IPS-20b (cell line): ENCODE measurements around the gene TAF10.

ENCODE experiments used
- H3K27ac ChIP-seq: one replicate; pipeline ENCODE4 v1.5.1; 2013; ENCODE audit warnings: low read length
- H3K27me3 ChIP-seq: 2 replicates; pipeline ENCODE4 v1.6.1; 2013; ENCODE audit warnings: mild to moderate bottlenecking, low read length, inconsistent platforms; ENCODE audit not compliant: insufficient read depth
- H3K36me3 ChIP-seq: 2 replicates; pipeline ENCODE4 v1.6.1; 2013; ENCODE audit warnings: low read depth, mild to moderate bottlenecking, inconsistent platforms, low read length, moderate library complexity; ENCODE audit not compliant: insufficient read depth
- H3K4me1 ChIP-seq: 2 replicates; pipeline ENCODE4 v1.6.1; 2013; ENCODE audit warnings: mild to moderate bottlenecking, control low read depth, inconsistent platforms, low read length, moderate library complexity; ENCODE audit not compliant: insufficient read depth
- H3K4me3 ChIP-seq: 2 replicates; pipeline ENCODE4 v1.5.1; 2013; ENCODE audit warnings: mild to moderate bottlenecking, low read length, inconsistent platforms
- H3K9ac ChIP-seq: 2 replicates; pipeline ENCODE4 v1.6.1; 2013; ENCODE audit warnings: low read depth, mild to moderate bottlenecking, inconsistent platforms, low read length, moderate library complexity
- H3K9me3 ChIP-seq: 2 replicates; pipeline ENCODE4 v1.6.1; 2013; ENCODE audit warnings: mild to moderate bottlenecking, low read depth, low read length, inconsistent platforms; ENCODE audit not compliant: insufficient read depth

Gene TAF10

GRCh38 chr11:6587360-6587953, 24.6 kb downstream of the TAF10 start:
- Histone ChIP-seq H3K4me3 (no peak overlapping the region), H3K36me3 (no peaks in the 10 kb centered on the region), H3K9me3 (peaks cover 16% of the 10 kb centered on the region), H3K27me3 (no peaks in the 10 kb centered on the region), H3K4me1 (no peaks in the 10 kb centered on the region), H3K27ac (no peak overlapping the region), H3K9ac (no peak overlapping the region)

- H3K4me3 ChIP-seq = no peak overlapping the region
Observed at GRCh38 chr11:6586434-6587359, 25.3 kb downstream of the TAF10 start.

GRCh38 chr11:6584528-6584927, 27.5 kb downstream of the TAF10 start:
- Histone ChIP-seq H3K9me3 (peaks cover 16% of the 10 kb centered on the region), H3K27me3 (no peaks in the 10 kb centered on the region), H3K4me1 (no peaks in the 10 kb centered on the region), H3K9ac (no peak overlapping the region), H3K4me3 (no peak overlapping the region), H3K27ac (no peak overlapping the region), H3K36me3 (no peaks in the 10 kb centered on the region)

More at GRCh38 chr11:6586434-6587359, 25.3 kb downstream of the TAF10 start:
- Histone ChIP-seq H3K36me3 (no peaks in the 10 kb centered on the region), H3K9me3 (peaks cover 16% of the 10 kb centered on the region), H3K4me1 (no peaks in the 10 kb centered on the region), H3K9ac (no peak overlapping the region), H3K27me3 (no peaks in the 10 kb centered on the region), H3K27ac (no peak overlapping the region)

GRCh38 chr11:6583584-6583983, 28.4 kb downstream of the TAF10 start:
- no peak overlapping the region for H3K9ac ChIP-seq
- H3K4me3 ChIP-seq = no peak overlapping the region
- no peaks in the 10 kb centered on the region for H3K36me3 ChIP-seq
- no peaks in the 10 kb centered on the region for H3K27me3 ChIP-seq
- H3K4me1 ChIP-seq = no peaks in the 10 kb centered on the region
- no peak overlapping the region for H3K27ac ChIP-seq
- H3K9me3 ChIP-seq = peaks cover 16% of the 10 kb centered on the region

GRCh38 chr11:6579681-6580080, 32.3 kb downstream of the TAF10 start:
- Histone ChIP-seq H3K9ac (no peak overlapping the region), H3K36me3 (no peaks in the 10 kb centered on the region), H3K9me3 (peaks cover 15% of the 10 kb centered on the region), H3K4me3 (no peak overlapping the region), H3K4me1 (no peaks in the 10 kb centered on the region), H3K27ac (no peak overlapping the region), H3K27me3 (no peaks in the 10 kb centered on the region)

- Histone ChIP-seq H3K9me3 (0 out of 2 replicates have a peak, but pooled peaks cover under 1% of the 10 kb centered on the region), H3K36me3 (no peaks in the 10 kb centered on the region), H3K27ac (no peak overlapping the region), H3K4me1 (no peaks in the 10 kb centered on the region), H3K27me3 (no peaks in the 10 kb centered on the region), H3K4me3 (no peak overlapping the region), H3K9ac (no peak overlapping the region)
Observed at GRCh38 chr11:6578134-6578533, 33.9 kb downstream of the TAF10 start.

GRCh38 chr11:6576471-6577373, 35.3 kb downstream of the TAF10 start:
- H3K36me3 ChIP-seq = no peaks in the 10 kb centered on the region
- H3K4me1 ChIP-seq = no peaks in the 10 kb centered on the region
- H3K27ac ChIP-seq = no peak overlapping the region
- no peaks in the 10 kb centered on the region for H3K27me3 ChIP-seq
- no peak overlapping the region for H3K4me3 ChIP-seq
- H3K9ac ChIP-seq = no peak overlapping the region
- H3K9me3 ChIP-seq = no peaks in the 10 kb centered on the region

- no peaks in the 10 kb centered on the region for H3K36me3 ChIP-seq
- no peaks in the 10 kb centered on the region for H3K4me1 ChIP-seq
- H3K27me3 ChIP-seq = no peaks in the 10 kb centered on the region
- no peaks in the 10 kb centered on the region for H3K9me3 ChIP-seq
- H3K27ac ChIP-seq = no peak overlapping the region
- no peak overlapping the region for H3K4me3 ChIP-seq
- no peak overlapping the region for H3K9ac ChIP-seq
Observed at GRCh38 chr11:6574816-6575715, 37.0 kb downstream of the TAF10 start.

GRCh38 chr11:6572215-6572614, 39.8 kb downstream of the TAF10 start:
- Histone ChIP-seq H3K9me3 (no peaks in the 10 kb centered on the region), H3K36me3 (no peaks in the 10 kb centered on the region), H3K4me1 (peaks cover 2% of the 10 kb centered on the region; the same call in 1 of the 2 replicates), H3K9ac (no peak overlapping the region), H3K4me3 (no peak overlapping the region), H3K27me3 (no peaks in the 10 kb centered on the region), H3K27ac (no peak overlapping the region)

- H3K4me3 ChIP-seq = no peak overlapping the region
- no peaks in the 10 kb centered on the region for H3K9me3 ChIP-seq
- no peak overlapping the region for H3K9ac ChIP-seq
- H3K27ac ChIP-seq = no peak overlapping the region
- H3K4me1 ChIP-seq = peaks cover 2% of the 10 kb centered on the region; the same call in 1 of the 2 replicates
- no peaks in the 10 kb centered on the region for H3K36me3 ChIP-seq
- H3K27me3 ChIP-seq = no peaks in the 10 kb centered on the region
Observed at GRCh38 chr11:6571434-6572008, 40.5 kb downstream of the TAF10 start.
